ENCODE data around the gene SHISA6. TPM values are rescaled to one million over a fixed set of nuclear protein-coding genes. Genes with fewer than 3 reads are reported as not detected.

The SHISA6 gene
- polyA plus RNA-seq, 1 donor (not counting 4 experiments of a cell fraction or from before 2014, with no cell fraction given): 2.2 TPM

DNA sequence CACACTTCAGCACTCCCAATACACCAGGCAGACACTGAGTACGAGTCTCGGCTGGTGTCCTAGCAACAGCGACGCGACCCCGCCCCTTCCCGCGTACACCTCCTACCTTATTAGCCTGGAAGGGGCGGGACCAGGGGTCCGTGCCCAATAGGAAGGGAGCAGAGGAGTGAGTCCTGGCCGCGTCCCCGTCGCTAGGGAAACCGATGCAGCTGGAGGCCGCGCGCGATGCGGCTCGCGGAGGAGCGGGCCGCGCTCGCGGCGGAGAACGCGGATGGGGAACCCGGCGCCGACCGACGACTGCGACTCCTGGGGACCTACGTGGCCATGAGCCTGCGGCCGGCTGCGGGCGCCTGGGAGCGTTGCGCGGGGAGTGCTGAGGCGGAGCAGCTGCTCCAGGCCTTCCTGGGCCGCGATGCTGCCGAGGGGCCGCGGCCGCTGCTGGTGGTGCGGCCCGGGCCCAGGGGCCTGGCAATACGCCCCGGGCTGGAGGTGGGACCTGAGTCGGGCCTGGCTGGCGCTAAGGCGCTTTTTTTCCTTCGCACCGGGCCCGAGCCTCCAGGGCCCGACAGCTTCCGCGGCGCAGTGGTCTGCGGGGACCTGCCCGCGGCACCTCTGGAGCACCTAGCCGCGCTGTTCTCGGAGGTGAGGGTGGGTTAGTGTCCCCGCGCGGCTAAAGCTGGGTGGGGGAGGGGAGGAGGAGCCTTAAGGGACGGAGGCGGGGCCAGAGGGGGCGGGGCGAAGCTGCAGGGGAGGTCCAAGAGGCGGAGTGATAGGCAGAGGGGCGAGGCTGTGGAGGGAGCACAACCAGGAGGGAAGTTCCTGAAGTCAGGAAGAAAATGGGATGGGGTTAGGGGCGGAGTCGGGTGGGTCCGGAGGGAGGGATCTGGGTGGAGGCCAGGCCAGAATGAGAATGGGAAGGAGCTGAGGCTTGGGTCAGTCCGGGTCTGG lies 357.5 kb downstream of the SHISA6 start, which contains the start of gene DNAH9:
Gene DNAH9 (plus strand): TSS at position 197 of the 948 bp plus-strand sequence. CDS start 29 bp downstream, at position 226.
- no peaks in the 10 kb centered on the region for H3K79me2 ChIP-seq (ENCODE audit: control insufficient read depth, insufficient read depth, low read length)
- H3K4me1 ChIP-seq (ENCODE audit: control insufficient read depth, extremely low read depth, insufficient read depth, low read length): no peaks in the 10 kb centered on the region
- H4K20me1 ChIP-seq (ENCODE audit: control insufficient read depth, extremely low read depth, insufficient read depth, low read length): no peaks in the 10 kb centered on the region
- H3K27me3 ChIP-seq (ENCODE audit: control insufficient read depth, extremely low read depth, insufficient read depth, low read length): no peaks in the 10 kb centered on the region
- H3K9me3 ChIP-seq (ENCODE audit: control insufficient read depth, low read depth, low read length): no peaks in the 10 kb centered on the region
- no peak within 1 kb of the TSS for H3K27ac ChIP-seq (ENCODE audit: control insufficient read depth, insufficient read depth, low read length)
- TF ChIP-seq, protein P1, sequence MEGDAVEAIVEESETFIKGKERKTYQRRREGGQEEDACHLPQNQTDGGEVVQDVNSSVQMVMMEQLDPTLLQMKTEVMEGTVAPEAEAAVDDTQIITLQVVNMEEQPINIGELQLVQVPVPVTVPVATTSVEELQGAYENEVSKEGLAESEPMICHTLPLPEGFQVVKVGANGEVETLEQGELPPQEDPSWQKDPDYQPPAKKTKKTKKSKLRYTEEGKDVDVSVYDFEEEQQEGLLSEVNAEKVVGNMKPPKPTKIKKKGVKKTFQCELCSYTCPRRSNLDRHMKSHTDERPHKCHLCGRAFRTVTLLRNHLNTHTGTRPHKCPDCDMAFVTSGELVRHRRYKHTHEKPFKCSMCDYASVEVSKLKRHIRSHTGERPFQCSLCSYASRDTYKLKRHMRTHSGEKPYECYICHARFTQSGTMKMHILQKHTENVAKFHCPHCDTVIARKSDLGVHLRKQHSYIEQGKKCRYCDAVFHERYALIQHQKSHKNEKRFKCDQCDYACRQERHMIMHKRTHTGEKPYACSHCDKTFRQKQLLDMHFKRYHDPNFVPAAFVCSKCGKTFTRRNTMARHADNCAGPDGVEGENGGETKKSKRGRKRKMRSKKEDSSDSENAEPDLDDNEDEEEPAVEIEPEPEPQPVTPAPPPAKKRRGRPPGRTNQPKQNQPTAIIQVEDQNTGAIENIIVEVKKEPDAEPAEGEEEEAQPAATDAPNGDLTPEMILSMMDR (optimal IDR thresholded peaks at IDR 0.05 in 1 of 3, IDR thresholded peaks at IDR 0.05 in 1 of 3, conservative IDR thresholded peaks at IDR 0.05 in 1 of 3; ENCODE audit: extremely low read depth in 1 of 3, insufficient read depth in 2 of 3, low read length in 3 of 3): no peak
- no peak for TF ChIP-seq EZH2 (IDR thresholded peaks at IDR 0.05; ENCODE audit: low read length)
- peak within 1 kb of the TSS; percentile 60 for H2AFZ ChIP-seq (ENCODE audit: control insufficient read depth, low read length)
- H3K4me2 ChIP-seq (ENCODE audit: control insufficient read depth, extremely low read depth, insufficient read depth, low read depth, low read length): peak within 1 kb of the TSS; percentile 70
- H3K4me3 ChIP-seq (ENCODE audit: control insufficient read depth in 2 of 3, extremely low read depth in 1 of 3, insufficient read depth in 2 of 3, low read depth in 1 of 3, low read length in 3 of 3): peak within 1 kb of the TSS; percentile 22 to 59 (median 43)
- peak within 1 kb of the TSS; percentile 16 for H3K9ac ChIP-seq (ENCODE audit: control insufficient read depth, extremely low read depth, insufficient read depth, low read length)
- H3K9me1 ChIP-seq (ENCODE audit: control insufficient read depth, extremely low read depth, insufficient read depth, low read length): no peaks in the 10 kb centered on the region
- dilution Hi-C loops (cut with MboI; ENCODE audit: extremely low pct_ligation_motif_present, low sequenced_read_pairs): no loop called here
- no peak for FAIRE-seq
- peak; percentile 7 for DNase-seq (ENCODE audit: low read depth, low spot score)
- no peaks in the 10 kb centered on the region for H3K36me3 ChIP-seq (ENCODE audit: control insufficient read depth in 2 of 2, extremely low read depth in 1 of 2, insufficient read depth in 2 of 2, low read length in 2 of 2)

DNA sequence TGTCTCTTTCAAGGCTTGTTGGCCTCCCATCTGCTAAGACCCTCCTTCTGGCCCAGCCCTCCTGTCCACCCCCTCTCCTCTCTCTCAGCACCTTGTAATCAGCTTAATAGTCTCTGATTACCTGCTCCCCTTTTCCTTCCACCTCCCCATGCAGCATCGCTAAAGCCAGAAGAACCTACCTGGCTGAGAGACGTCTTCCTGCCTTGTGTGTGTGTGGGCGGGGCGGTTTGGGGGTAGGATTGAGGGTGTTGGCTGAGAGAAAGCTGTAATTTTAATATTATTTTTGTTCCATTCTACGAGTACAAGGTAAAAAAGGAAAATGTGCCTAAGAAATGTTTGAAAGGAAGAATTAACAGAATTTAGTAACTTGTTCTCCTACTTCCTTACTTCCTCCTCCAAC lies 360.6 kb downstream of the SHISA6 start:
- TF ChIP-seq, protein P1 (optimal IDR thresholded peaks at IDR 0.05 in 1 of 3, IDR thresholded peaks at IDR 0.05 in 1 of 3, conservative IDR thresholded peaks at IDR 0.05 in 1 of 3; ENCODE audit: extremely low read depth in 1 of 3, insufficient read depth in 2 of 3, low read length in 3 of 3): no peak
- TF ChIP-seq EZH2 (IDR thresholded peaks at IDR 0.05; ENCODE audit: low read length): no peak
- H2AFZ ChIP-seq (ENCODE audit: control insufficient read depth, low read length): no peak overlapping the region
- no peak overlapping the region for H3K4me3 ChIP-seq (ENCODE audit: control insufficient read depth in 2 of 3, extremely low read depth in 1 of 3, insufficient read depth in 2 of 3, low read depth in 1 of 3, low read length in 3 of 3)
- no peaks in the 10 kb centered on the region for H3K9me3 ChIP-seq (ENCODE audit: control insufficient read depth, low read depth, low read length)
- no peaks in the 10 kb centered on the region for H3K36me3 ChIP-seq (ENCODE audit: control insufficient read depth in 2 of 2, extremely low read depth in 1 of 2, insufficient read depth in 2 of 2, low read length in 2 of 2)
- no peaks in the 10 kb centered on the region for H3K4me1 ChIP-seq (ENCODE audit: control insufficient read depth, extremely low read depth, insufficient read depth, low read length)
- H3K9me1 ChIP-seq (ENCODE audit: control insufficient read depth, extremely low read depth, insufficient read depth, low read length): no peaks in the 10 kb centered on the region
- no peak overlapping the region for H3K4me2 ChIP-seq (ENCODE audit: control insufficient read depth, extremely low read depth, insufficient read depth, low read depth, low read length)
- DNase-seq (ENCODE audit: low read depth, low spot score) (no peak), FAIRE-seq (no peak)
- H3K27ac ChIP-seq (ENCODE audit: control insufficient read depth, insufficient read depth, low read length): no peak overlapping the region
- dilution Hi-C loops (cut with MboI; ENCODE audit: extremely low pct_ligation_motif_present, low sequenced_read_pairs): no loop called here
- H3K79me2 ChIP-seq (ENCODE audit: control insufficient read depth, insufficient read depth, low read length): no peaks in the 10 kb centered on the region
- no peaks in the 10 kb centered on the region for H4K20me1 ChIP-seq (ENCODE audit: control insufficient read depth, extremely low read depth, insufficient read depth, low read length)
- H3K9ac ChIP-seq (ENCODE audit: control insufficient read depth, extremely low read depth, insufficient read depth, low read length): no peak overlapping the region
- no peaks in the 10 kb centered on the region for H3K27me3 ChIP-seq (ENCODE audit: control insufficient read depth, extremely low read depth, insufficient read depth, low read length)
